ENCODE data around the gene CSMD2.

- TF ChIP-seq, protein P1, sequence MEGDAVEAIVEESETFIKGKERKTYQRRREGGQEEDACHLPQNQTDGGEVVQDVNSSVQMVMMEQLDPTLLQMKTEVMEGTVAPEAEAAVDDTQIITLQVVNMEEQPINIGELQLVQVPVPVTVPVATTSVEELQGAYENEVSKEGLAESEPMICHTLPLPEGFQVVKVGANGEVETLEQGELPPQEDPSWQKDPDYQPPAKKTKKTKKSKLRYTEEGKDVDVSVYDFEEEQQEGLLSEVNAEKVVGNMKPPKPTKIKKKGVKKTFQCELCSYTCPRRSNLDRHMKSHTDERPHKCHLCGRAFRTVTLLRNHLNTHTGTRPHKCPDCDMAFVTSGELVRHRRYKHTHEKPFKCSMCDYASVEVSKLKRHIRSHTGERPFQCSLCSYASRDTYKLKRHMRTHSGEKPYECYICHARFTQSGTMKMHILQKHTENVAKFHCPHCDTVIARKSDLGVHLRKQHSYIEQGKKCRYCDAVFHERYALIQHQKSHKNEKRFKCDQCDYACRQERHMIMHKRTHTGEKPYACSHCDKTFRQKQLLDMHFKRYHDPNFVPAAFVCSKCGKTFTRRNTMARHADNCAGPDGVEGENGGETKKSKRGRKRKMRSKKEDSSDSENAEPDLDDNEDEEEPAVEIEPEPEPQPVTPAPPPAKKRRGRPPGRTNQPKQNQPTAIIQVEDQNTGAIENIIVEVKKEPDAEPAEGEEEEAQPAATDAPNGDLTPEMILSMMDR (conservative IDR thresholded peaks at IDR 0.05; ENCODE audit: low read length) = no peak
- TF ChIP-seq EZH2phosphoT487 (IDR thresholded peaks at IDR 0.05; ENCODE audit: borderline replicate concordance) = no peak
Observed at GRCh38 chr1:33825506-33825905, 339.5 kb downstream of the CSMD2 start.
